Posterior cingulate gyrus (tissue), 11 donors: ENCODE data around the gene ELP6.

Source experiments
- DNase-seq, 10 donors: peaks; one replicate each; pipeline versions ENCODE4 v3.0.0 to v3.0.0-alpha.2; 2020 to 2021; ENCODE audit warnings: mixed read lengths in 3 of 10
- intact Hi-C: fragments of 100-400 bp; cut with DNase I; formaldehyde crosslinking; loops from one replicate; pipeline ENCODE4 v1.15.1; 2023

ELP6 gene, protein sequence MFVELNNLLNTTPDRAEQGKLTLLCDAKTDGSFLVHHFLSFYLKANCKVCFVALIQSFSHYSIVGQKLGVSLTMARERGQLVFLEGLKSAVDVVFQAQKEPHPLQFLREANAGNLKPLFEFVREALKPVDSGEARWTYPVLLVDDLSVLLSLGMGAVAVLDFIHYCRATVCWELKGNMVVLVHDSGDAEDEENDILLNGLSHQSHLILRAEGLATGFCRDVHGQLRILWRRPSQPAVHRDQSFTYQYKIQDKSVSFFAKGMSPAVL

DNA sequence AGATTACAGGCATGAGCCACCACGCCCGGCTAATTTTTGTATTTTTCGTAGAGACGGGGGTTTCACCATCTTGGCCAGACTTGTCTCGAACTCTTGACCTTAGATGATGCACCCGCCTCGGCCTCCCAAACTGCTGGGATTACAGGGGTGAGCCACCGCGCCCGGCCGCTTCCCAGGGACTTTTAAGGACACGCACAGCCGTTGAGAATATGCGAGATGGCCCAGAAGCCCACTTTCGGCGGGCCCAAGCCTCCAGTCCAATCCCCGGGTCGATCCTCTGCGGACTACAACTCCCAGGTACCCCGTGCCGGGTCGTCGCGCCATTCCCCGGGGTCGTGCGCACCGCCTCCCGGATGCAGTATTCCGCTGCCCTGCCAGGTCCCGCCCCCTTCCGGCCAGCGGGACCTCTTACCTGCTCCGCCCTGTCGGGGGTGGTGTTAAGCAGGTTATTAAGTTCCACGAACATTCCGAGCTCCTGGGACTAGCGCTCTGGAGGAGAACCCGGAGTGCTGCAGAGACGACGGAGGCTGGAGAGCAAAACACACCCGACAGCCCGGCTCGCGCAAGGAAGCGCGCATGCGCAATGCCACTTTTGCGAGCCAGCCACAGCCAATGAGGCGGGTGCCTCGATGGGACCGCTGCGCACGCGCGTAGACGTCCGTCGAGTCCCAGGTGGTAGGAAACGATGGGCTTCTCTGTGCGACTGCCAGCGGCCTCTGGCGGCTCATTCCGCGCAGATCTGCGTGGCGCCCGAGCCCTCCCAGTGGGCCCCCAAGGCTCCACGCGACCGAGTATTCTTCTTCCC is at the start of gene ELP6:
TSS of gene ELP6 (minus strand) at position 588 of the 805 bp plus-strand sequence. CDS start at position 466, 122 bp downstream.
- DNase-seq, result peak; percentile 94 to 99 (median 96)
- intact Hi-C loops, result loop anchor here (2.0 kb wide), 2 partner anchors 37 to 73 kb away; no protein-coding TSS in a partner anchor

DNA sequence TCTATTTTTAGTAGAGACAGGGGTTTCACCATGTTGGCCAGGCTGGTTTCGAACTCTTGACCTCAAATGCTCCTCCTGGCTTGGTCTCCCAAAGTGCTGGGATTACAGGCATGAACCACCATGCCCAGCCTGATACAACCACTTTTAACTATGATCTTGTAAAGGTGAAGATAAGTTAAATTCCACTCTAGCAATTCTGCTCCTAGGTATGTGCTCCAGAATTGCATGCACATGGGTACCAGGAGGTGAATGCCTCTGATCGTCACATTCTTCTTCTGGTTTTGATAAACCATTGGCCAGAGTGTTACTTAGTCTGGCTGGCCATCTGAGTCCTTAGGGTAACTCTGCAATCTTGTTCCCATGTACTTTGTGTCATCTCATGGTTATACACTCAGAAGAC is 42.8 kb upstream of the ELP6 start:
- no peak for DNase-seq
- intact Hi-C loops, result no loop called here

DNA sequence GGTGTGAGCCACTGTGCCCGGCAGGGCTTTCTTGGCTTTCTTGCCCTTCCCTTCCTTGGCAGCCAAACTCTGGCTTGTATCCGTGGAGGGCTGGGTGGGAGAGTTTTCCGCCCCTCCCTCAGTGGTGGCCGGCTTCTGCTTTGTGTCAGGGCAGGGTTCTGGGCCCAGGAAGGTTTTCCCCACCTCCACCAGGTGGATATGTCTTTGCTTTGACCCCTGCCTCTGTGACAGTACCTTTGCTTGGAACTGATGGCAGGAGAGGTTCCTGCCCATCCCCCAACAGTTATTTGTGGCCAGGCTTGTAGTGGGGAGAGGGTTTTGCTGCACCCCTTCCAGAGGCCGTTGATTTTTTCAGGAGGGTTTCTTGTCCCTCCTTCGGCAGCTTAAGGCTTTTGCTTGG is 40.8 kb upstream of the ELP6 start:
- DNase-seq, result no peak
- intact Hi-C loops, result no loop called here

DNA sequence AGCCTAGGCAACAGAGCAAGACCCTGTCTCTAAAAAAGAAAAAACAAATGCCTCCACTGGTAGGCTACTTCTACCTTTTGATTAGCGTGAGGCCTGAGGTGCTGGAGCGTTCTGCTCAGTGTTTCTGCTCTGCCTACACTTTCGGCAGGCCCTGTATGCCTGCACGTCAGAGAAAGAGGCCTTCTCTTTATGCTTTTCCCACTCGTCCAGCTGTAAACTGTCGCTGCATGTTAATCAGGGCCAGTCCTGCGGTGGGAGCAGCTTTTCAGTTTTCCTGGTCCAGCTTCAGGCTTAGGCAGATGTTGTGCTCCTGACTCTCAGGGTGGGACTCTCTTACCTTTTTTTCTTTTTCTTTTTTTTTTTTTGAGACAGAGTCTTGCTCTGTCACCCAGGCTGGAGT is 39.9 kb upstream of the ELP6 start:
- intact Hi-C loops, result no loop called here
- no peak for DNase-seq

DNA sequence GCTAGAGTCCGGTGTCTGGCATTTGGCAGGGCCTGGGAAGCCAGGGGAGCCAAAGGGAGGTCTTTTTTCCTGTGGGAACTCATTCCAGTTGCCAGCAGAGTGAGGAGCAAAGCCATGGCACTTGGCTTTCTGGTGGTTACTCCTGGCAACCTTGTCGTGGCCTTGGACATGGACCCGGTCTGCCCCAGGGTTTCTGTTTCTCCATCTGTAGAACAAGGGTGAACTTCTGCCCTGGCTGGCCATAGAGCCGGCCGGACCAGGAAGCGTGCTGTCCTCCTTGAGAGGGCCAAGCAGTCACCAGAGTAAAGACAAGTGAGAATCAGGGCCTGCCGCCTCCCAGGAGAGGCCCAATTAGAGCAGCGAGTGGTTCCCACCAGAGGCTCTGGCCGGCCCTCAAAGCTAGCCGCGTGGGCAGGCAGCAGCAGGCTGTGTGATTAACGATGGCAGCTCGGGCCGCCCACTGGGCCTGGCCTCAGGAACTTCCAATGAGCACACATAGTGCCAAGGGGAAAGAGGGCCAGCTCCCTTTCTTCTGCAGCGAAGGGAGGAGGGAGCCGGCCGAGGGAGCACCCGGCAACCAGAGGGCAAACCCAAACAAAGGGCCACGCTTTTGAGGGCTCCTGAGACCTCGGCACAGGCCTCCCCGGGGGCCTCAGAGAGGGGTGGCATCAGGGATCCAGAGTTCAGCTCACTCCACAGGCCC is 29.1 kb upstream of the ELP6 start:
- intact Hi-C loops, result no loop called here
- peak; percentile 19 to 93 (median 68) for DNase-seq

DNA sequence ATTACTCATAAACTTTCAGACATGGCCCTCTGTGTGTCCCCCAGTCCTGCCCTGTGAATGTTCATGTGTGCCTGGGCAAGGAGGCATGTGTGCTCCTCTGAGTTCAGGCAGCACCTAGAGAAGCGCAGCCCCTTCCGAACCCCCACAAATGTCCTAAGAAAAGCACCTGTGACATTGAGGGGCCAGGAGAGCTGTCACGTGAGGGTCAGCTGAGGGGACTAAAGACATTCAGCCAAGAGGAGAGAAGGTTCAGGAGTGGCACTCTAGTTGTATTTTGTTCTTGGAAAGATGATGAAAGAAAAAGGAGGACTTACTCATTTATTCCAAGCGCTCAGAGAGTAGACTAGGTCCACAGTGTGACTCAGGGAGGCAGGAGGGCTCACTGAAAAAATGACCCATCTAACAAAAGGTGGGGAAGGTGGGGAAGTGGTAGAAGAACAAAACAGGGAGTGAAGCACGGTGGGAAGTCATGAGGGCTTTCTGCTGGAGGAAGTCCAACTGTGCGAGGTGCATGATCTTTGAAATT is 28.1 kb upstream of the ELP6 start:
- intact Hi-C loops, result no loop called here
- no peak for DNase-seq

DNA sequence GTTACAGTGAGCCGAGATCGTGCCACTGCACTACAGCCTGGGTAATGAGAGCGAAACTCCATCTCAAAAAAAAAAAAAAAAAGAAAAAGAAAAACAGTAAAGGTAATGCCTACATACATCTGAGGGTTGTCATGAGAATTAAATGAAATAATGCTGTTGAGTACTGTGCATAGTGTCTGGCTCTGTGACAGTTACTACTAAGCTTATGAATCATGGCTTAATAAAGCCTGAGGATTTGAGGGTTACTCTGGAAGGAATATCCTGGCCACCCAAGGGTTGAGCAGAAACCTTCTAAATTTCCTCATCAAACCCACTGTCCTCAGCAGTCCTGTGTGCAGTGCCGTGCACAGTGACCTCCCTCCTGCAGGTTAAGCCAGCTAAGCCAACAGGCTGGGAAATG is 26.8 kb upstream of the ELP6 start:
- intact Hi-C loops, result no loop called here
- DNase-seq, result no peak

DNA sequence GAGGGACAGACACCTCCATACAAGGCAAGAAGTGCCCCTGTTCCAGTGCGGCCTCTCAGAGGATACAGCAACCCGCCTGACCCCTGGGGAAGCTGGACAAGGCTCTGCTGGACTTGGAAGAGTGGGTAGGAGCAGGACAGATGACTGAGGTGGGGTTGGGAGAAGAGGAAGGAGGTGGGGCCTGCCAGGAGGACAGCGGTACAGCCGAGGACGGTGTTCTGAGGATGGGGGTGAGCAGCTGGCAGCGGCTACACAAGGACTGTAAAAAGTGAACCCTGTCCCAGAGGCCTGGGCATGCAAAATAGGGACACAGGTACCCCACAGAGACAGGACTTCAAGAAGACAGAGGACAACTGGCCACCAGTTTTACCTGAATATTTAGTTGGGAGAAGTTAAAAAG is 23.5 kb upstream of the ELP6 start:
- intact Hi-C loops, result no loop called here
- peak in 1 of 10 donors; percentile 29 for DNase-seq

DNA sequence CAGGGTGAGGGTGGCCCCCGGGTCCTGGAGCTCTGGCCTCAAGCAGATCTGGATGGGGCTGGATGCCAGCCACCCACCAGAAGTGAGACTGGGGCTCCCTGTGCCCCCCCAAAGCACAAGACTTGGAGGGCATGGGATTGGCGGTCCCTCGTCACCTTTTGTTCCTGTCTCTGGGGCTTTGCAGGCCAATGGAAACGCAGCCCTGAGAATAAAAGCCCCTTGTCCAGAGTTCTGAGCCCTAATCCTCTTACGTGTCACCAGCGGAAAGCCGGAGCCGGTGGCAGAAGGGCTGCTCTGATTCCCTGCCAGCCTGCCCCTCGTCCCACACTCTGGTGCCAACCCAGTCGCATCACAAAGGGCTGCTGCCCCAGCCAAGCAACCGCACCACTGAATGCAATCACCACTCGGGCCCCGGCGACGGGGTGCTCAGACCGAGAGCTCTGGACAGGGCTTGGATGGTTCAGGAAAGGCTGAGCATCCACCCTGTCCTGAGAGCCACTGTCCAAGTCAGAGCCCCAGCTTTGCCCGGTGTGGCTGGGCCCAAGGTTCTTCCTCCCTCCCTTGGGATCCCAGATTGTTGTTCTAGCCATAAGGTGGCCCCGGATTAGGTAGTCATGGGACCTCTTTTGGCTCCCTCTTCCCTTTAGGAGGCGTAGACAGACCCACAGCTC is 22.8 kb upstream of the ELP6 start:
- intact Hi-C loops, result no loop called here

DNA sequence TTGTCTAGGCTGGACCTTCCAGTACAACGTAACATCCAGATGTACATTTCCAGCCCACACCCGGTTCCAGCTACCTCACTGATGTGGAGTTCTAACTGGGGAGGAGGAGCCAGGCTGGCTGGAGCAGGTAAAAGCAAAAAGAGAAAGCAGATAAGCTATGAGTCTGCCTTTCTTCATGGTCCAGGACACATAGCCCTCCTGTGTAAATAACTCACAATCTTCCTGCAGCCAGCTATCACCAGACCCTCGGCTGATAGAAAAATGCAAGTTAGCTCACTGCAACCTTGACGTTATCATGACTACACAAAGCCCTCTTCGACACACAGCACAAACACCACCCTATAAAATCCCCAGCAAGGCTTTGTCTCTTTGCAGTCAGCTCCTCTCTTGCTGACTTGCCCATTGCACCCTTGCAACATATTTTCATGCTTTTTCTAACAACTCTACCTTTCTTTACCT is 20.5 kb upstream of the ELP6 start:
- intact Hi-C loops, result no loop called here

More for the DNA sequence above, 22.8 kb upstream of the ELP6 start:
- peak; percentile 34 to 93 (median 66) for DNase-seq

DNA sequence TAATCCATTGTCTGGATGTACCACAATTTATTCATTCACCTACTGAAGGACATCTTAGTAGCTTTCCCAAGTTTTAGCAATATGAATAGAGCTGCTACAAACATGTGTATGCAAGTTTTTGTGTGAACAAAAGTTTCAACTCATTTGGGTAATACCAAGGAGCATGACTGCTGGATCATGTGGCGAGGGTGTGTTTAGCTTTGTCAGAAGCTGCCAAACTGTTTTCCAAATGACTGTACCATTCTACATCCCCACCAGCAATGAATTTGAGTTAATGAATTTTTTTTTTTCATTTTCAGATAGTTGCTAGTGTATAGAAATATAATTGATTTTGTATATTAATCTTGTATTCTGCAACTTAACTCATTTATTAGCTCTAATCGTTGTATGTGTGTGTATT is 20.0 kb upstream of the ELP6 start:
- DNase-seq, result no peak
- intact Hi-C loops, result no loop called here

More for the DNA sequence above, 20.5 kb upstream of the ELP6 start:
- DNase-seq, result no peak

DNA sequence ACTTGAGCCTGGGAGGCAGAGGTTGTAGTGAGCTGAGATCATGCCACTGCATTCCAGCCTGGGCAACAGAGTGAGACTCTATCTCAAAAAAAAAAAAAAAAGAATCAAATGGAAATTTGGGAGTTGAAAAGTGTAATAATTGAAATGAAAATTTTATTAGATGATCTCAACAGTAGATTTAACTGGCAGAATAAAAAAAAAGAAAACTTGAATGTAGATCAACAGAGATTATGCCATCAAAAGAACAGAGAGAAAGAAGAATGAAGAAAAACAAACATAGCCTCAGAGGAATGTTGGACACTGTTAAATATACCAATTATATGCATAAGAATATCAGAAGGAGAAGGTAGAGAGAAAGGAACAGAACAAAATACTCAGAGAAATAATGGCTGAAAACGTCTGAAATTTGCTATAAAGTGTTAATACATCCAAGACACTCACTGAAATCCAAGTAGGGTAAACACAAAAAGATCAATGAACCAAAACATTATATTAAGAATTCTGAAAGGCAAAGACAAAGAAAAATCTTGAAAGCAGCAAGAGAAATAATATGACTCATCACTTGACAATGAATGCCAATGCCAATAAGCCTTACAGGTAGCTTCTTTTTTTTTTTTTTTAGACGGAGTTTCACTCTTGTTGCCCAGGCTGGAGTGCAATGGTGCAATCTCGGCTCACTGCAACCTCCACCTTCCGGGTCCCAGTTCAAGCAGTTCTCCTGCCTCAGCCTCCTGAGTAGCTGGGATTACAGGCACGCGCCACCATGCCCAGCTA is 14.6 kb upstream of the ELP6 start:
- peak in 1 of 10 donors; percentile 4 for DNase-seq
- intact Hi-C loops, result no loop called here

DNA sequence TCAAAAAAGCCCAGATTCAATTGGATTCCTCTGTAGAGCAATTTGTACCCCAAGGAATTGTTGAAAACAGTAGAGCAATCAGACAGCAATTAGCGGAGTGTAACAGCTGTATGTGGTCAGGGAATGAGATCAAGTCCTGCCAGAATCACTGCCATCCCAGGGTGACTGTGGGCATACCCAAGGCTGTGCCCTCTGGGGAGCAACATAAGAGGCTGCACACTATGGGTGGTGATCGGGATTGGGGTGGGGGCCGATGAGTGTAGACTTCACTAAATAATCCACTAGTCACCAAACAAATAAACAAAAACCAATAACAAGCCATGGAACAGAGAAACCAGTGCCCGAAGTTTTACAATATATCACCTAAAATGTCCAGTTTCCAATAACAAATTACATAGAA is 12.1 kb upstream of the ELP6 start:
- intact Hi-C loops, result no loop called here
- peak in 1 of 10 donors; percentile 63 for DNase-seq

DNA sequence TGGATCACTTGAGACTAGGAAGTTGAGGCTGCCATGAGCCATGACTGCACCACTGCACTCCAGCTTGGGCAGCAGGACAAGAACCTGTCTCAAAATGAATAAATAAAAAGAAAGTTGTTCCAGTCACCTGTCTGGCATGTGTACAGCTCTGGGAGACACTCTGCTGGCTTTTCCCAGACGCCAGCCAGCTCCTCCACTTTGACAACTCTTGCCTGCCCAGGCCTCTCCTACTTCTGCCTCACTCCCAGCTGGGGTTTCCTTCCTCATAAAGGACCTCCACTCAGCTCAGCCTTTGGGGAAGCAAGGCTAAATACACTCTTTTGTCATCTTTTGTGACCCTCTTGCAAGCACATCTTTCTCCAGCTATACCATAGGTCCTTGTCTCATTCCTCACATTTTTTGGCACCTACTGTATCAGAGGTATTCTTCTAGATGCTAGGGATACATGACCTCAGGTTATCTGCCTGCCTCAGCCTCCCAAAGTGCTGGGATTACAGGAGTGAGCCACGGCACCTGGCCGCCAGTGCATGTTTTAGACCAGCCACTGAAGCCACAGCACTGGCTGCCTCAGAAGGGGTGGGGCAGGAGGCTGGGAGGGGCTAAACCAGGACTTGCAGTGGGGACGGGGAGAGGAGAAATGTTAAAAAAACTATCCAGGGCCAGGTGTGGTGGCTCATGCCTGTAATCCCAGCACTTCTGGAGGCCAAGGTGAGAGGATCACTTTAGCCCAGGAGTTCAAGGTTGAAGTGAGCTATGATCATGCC is 10.0 kb upstream of the ELP6 start:
- intact Hi-C loops, result loop anchor here (2.0 kb wide), 1 partner anchor 141 kb away; no protein-coding TSS in a partner anchor
- peak in 3 of 10 donors; percentile 5 to 49 (median 25) for DNase-seq

DNA sequence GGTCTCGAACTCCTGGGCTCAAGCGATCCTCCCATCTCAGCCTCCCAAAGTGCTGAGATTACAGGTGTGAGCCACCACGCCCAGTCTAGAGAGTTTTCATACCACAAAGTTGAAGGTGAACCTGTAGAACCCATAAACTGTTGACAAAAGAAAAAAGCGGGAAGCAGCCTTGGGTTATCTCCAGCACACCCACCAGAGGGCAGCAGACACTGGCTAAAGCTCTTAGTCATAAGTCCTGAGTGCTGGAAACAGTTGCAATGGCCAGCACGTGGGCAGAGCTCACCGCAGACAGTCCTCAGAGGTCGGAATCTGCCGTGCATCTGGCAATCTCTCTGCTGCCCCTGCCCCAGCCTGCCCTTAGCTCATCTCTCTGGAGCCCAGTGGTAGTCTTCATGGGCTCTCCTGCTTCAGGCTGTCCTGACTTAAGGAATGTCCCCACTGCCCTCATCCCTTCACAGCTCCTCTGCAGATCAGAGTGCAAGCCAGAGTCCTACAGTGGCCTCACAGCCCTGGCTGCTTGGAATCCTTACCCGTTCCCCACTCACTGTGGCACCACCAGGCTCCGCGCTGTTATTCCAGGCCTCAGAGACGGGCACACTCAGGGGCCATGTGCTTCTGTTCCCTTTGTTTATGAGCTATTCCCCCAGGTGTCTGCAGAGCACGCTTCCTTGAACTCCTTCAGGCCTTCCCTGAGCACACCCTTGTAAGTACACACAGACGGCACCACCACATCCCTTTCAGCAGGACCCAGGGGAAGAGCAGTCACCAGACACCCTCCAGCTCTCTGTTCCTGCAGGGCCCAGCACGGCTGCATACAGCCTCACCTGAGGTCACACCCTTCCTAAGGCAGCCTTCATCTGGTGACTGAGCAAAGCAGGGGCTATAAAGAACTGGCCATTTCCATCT is 8.8 kb upstream of the ELP6 start:
- intact Hi-C loops, result loop anchor here (1.0 to 2.0 kb wide), 2 partner anchors 142 to 267 kb away; no protein-coding TSS in a partner anchor
- peak; percentile 61 to 97 (median 82) for DNase-seq

DNA sequence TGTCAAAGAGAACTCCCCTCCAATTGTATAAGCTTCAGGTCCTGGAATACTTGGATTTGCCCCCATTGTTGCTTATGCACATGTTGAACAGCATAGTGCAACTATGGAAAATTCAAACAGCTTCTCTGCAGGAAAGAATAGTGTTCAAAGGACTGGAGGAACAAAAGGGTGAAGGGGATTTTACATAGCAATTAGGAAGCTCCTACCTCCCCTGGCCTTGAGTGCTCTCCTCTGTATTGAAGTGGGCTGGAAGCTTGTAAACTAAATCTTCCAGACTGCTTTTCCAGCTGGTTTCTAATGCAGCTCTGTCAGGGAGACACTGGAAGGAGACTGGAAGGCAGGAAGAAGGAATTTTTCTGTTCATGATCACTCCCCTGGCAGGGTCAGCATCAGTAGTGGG is 7.2 kb upstream of the ELP6 start:
- DNase-seq, result no peak
- intact Hi-C loops, result no loop called here

DNA sequence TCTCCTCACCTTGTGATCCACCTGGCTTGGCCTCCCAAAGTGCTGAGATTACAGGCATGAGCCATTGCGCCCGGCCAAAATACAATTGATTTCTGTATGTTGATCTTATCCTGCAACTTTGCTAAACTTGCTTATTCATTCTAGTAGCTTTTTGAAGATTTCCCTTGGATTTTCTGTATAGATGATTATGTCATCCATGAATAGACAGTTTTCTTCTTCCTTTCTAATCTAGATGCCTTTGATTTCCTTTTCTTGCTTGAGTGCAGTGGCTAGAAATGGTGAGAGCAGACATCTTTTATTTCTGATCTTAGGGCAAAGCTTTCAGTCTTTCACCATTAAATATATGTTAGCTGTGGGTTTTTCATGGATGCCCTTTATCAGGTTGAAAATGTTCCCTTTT is 4.4 kb upstream of the ELP6 start:
- intact Hi-C loops, result no loop called here
- DNase-seq, result peak in 2 of 10 donors; percentile 4 to 19
